Kidney capillary endothelial cell (primary cell): ENCODE data around the gene PLCB1.
"Not testable (repeated sequence)": the region's sequence is repeated elsewhere in the genome, so short reads cannot be mapped to it uniquely, and the experiment has no call there.

Source experiments
- DNase-seq: peaks from one replicate; pipeline ENCODE4 v3.0.0-alpha.2; 2018; ENCODE audit warnings: low spot score

Gene PLCB1

GRCh38 chr20:8547035-8547650, 415.1 kb downstream of the PLCB1 start:
- DNase-seq = peak; percentile 50

- DNase-seq = no peak
Observed at GRCh38 chr20:8547968-8548588, 416.0 kb downstream of the PLCB1 start.

DNA sequence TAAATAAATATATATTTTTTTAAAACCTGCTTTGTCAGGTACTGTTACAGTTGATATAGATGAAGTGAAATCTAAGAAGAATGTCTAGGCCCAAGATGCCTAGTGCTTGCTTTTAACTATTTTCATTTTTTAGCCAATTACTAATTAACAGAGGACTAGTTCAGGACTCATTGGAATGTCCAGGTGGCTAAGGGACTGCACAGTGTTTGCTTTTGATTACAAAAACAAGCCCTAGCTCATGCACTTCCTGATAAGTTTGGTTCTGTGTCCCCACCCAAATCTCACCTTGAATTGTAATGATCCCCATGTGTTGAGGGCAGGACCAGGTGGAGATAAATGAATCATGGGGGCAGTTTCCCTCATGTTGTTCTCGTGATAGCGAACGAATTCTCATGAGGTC, 417.1 kb downstream of the PLCB1 start:
- DNase-seq = no peak

- no peak for DNase-seq
Observed at GRCh38 chr20:8557711-8558110, 425.6 kb downstream of the PLCB1 start.

- DNase-seq = no peak
Observed at GRCh38 chr20:8562356-8562755, 430.3 kb downstream of the PLCB1 start.

- no peak for DNase-seq
Observed at GRCh38 chr20:8568075-8568474, 436.0 kb downstream of the PLCB1 start.

DNA sequence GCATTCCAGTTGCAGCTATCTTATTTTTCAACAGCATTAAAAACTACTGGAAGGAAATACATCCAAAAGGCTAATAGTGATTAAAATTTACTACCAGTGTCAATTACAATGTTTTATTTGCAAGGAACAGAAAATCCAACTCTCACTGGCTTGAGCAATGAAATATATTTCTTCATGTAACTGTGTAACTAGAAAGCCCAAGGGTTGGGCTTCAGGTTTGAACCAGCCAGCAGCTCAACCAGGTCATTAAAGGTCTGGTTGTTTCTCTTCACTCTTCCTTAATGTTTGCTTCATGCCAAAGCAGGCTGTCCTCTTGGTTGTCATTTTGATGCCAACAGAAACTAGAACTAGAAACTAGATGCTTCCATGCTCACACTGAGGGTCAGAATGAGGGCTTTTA, 437.7 kb downstream of the PLCB1 start:
- DNase-seq = no peak

DNA sequence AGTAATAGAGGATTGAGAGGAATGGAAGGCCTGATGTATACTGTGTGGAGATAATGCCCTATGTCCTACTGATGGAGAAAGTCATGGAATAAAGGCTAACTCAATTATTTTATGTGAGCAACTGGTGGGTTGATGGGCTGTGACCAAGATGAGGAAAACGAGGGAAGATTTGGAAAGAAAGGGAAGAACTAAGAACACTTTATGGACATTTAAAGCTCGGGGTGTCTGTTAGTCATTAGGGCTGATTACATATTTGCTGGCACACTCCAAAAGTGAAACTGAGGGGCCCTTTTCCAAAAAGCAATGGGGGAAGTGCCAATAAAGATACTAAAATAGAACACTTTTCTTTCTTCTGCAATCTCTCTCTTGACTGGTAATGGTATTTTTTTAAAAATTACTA, 439.5 kb downstream of the PLCB1 start:
- no peak for DNase-seq

- no peak for DNase-seq
Observed at GRCh38 chr20:8573686-8574085, 441.6 kb downstream of the PLCB1 start.

DNA sequence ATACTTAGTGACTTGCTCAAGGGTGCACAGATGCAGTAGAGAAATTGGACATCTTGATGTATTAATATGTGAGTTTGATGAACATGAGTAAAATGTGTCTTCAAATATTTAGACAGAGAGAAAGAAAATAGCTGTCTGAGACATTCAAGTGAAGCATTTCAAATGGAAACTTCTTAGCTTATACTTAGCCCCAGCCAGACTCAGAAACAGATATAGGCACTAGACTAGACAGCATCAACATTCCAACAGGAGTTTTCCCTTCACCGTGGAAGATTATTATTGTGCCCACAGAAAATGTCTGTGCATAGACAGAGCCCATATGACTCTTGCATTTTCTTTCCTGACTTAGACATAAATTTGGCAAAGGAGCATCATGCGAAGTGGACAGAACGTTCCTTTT, 443.0 kb downstream of the PLCB1 start:
- no peak for DNase-seq

- DNase-seq = no peak
Observed at GRCh38 chr20:8578161-8578865, 446.2 kb downstream of the PLCB1 start.

DNA sequence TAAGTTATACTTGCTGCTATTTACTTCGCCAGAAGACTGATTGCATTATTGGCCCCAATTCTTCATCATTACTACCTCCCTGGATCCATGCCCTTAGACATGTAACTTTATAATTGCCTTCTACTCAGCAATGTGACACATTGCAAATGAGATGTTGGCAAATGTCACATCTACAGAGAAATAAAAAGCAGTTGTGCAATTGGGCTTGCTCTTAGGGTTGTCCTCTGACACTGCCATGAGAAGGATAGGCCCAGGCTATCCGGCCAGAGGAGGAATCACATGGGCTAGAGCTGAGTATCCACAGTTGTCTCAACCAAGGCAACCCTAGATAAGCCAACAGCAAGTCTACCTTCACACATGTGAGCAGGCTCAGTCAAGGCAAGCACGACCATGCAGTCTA, 447.0 kb downstream of the PLCB1 start:
- no peak for DNase-seq

- no peak for DNase-seq
Observed at GRCh38 chr20:8581446-8582183, 449.5 kb downstream of the PLCB1 start.

DNA sequence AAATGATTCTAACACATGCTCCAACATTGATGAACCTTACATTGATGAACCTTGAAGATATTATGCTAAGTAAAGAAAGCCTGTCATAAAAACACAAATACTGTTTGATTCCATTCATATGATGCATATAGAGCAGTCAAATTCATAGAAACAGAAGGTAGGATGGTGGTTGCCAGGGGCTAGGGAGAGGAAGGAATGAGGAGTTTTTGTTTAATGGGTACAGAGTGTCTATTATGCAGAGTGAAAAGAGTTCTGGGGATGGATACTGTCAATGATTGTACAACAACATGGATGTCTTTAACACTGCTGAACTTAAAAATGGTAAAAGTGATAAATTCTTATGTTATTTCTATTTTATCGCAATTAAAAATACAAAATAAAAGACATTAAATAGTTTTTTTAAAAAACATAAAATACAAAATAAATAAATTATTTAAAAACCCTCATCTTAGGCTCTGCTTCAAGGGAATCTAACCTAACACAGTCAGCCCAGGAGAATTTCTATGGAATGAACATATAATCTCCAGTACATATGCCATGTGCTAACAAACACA, 451.0 kb downstream of the PLCB1 start:
- no peak for DNase-seq

DNA sequence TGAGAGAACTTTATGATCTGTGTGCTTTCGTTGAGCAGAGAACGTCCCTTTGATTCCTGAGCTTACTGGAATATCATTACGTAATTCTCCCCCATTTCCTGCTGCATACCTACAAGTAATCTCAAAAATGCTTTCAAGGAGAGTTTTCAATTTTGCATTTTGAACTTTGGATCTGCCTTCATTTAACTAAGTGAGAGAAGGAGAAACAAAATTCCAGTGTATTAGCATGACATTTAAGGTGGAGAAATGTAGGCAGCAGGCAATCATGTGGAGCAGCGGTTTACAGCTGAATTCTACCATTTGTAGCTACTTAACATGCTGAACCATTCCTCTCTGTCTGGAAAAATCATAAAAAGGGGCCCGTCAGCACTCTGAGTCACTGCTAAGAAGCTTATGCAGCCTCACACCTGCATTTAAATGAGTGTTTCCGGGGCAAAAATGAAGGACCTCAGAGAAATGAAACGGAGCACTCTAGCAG, 451.5 kb downstream of the PLCB1 start:
- DNase-seq = no peak

GRCh38 chr20:8587251-8587650, 455.2 kb downstream of the PLCB1 start:
- no peak for DNase-seq

DNA sequence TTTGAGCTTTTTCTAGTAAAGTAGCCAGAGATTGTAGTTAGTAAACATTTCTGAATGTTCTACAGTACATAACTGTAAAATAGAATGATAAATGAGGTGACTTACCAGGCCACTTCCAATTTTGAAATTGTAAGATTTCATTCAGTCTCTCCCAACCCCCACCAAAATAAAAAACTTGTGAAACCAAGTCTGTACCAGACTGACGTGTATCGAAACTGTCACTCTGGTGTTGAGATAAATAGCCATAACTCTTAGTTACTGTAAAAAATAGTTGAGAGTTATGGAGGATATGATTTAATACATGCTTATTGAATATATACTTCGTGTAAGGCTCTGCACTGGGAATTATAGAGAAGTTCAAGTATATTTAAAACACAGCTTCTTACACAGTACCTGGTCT, 455.7 kb downstream of the PLCB1 start:
- no peak for DNase-seq

- DNase-seq = peak; percentile 83
Observed at GRCh38 chr20:8589956-8590355, 457.9 kb downstream of the PLCB1 start.

- not testable (repeated sequence) for DNase-seq
Observed at GRCh38 chr20:8600910-8601541, 469.0 kb downstream of the PLCB1 start.

- DNase-seq = no peak
Observed at GRCh38 chr20:8601542-8601912, 469.5 kb downstream of the PLCB1 start.

GRCh38 chr20:8602389-8603116, 470.5 kb downstream of the PLCB1 start:
- DNase-seq = no peak
